HG02970 (cell line): ENCODE results near the gene RPTOR.

Experiments
- ATAC-seq: cut with Tn5 transposase; IDR thresholded peaks from one replicate; pipeline ENCODE4 v1.9.1; 2021; ENCODE audit warnings: mild to moderate bottlenecking, moderate library complexity, moderate number of reproducible peaks; ENCODE audit not compliant: unreplicated experiment, low FRiP score

Gene RPTOR

DNA sequence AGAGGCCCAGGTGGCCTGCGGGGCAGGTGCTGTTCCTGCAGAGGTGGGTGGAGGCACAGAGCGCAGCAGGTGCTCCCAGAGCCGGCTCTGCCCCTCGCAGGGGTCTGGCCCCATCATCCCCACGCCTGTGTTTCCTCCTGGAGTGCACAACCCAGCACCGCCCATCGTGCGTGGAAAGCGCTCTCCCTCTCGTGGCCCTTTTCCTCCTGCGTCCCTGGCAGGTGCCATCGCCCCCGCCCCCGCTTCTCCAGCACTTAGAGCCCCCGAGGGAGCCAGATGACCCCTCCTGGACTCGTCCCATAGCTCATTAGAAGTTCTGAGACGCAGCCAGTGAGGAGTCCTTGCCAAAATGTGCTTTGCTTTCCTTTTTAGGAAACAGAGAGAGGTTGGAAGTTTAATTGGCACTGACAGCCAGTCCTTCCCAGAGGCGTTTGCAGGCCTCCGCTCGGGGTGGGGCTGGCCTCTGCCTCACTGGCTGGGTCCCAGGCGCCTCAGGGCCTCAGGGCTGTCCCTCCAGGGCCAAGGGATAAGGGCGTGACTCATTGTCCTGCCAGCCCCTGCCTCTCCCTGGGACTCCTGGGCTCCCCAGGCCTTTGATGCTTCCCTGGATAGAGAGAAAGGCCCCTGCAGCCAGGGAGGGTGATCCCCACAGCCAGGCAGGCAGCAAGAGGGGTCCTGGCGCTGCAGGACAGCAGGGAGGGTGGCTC is 414.8 kb downstream of the RPTOR start:
- ATAC-seq = no peak

GRCh38 chr17:80960037-80960796 is 415.6 kb downstream of the RPTOR start:
- ATAC-seq = no peak

GRCh38 chr17:80960797-80961452 is 416.3 kb downstream of the RPTOR start:
- no peak for ATAC-seq

- no peak for ATAC-seq
Observed at GRCh38 chr17:80961541-80962330, 417.1 kb downstream of the RPTOR start.

GRCh38 chr17:80962356-80963329 is 418.0 kb downstream of the RPTOR start:
- ATAC-seq = no peak

DNA sequence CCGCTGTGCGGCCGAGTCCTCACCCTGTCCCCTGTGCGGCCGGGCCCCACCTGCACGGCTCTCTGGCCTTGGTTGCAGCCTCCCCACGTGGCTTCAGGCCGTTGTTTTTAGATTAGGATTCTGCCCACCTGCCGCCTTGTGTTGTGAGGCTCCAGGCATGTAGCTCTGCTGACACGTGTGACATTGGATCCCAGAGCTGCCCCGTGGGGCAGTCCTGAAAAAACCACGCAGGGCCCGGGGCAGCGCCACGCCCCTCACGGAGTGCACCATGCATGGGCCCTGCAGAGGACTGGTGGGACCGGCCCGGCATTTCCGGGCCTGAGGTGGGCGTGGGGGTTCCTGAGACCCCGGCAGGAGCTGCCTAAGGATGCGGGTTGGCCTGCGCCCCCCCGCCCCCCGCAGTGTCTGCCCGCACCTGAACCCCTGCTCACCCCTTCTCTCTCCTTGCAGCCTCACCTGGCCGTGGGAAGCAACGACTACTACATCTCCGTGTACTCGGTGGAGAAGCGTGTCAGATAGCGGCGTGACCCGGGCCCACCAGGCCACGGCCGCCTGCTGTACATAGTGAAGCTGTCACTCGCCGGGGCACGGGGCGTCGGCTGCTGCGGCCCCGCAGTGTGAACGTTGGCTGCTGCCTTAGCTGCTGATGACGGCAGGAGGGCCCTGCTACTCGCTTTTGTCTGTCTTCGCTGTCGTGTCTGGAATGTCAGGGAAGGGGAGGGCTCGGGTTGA is 419.3 kb downstream of the RPTOR start:
- ATAC-seq = no peak

- ATAC-seq = no peak
Observed at GRCh38 chr17:80964544-80964856, 419.9 kb downstream of the RPTOR start.

DNA sequence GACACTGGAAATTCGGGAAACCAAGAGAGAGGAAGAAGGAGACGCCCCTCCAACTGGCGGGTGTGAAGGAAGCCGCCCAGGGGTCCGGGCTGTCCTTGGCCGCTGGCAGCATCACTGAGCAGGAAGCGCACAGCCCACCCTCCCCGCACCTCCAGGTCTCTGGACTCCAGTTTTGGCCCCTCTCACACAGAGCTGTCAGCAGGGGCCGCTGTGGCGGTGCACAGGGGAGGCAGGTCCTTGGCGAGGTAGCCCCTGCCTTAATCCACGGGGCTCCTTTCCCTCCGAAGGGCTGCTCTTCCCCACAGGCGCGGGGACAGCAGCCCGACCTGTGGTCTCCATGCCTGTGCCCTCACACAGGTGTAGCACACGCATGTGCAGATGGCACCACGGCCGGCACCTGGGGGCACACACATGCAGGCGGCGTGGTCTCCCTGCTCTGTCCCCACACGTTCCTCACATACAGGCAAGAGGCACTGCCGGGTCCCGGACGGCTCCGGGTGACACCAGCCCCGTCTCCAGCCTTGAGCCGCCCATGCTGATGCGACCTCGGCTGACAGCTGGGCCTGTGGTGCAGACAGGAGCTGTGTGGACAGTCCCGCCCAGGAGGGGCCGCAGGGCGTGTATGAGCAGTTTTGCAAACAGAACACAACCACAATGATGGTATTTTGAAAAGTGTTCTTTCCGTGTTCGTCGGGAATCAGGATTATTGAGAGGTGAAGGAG is 420.4 kb downstream of the RPTOR start:
- no peak for ATAC-seq

DNA sequence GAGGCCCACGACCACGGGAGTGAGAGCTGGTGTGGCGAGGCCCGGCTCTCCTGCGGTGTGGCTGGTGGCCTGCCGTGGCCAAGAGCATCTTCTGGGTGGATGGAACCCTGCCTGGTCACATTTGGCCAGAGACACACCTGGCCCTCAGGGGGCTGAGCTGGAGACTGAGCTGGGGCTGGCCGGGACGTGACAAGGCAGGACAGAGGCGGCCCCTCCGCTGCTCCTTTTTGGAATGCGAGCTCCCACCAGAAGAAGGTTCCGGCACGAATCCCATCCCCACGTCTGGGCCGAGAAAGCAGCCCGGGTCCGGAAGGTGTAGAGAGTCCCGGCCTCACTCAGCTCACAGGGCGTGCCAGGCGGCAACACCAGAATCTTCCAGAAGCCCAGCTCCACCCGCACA is 421.0 kb downstream of the RPTOR start:
- ATAC-seq = no peak

DNA sequence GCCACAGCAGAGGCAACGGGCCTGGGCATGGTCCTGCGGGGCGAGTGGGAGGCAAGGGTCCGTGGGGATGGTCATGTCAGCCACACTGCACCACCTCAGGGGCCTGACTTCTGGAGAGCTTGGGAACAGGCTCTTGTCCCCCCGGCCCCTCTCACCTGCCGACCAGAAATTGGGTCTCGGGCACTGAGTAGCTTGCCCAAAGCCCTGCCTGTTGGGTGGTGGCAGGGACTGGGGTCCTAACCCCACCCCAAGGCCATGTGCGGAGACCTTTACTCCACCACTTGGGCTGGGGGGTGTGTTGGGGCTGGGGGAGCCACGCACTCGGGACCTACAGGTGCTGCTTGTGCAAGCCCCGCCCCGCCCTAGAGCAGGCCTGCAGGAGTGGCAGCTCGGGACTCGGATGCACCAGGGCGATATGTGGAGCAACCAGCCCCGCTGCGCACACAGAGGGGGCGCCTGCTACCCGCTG is 422.8 kb downstream of the RPTOR start:
- ATAC-seq = no peak

DNA sequence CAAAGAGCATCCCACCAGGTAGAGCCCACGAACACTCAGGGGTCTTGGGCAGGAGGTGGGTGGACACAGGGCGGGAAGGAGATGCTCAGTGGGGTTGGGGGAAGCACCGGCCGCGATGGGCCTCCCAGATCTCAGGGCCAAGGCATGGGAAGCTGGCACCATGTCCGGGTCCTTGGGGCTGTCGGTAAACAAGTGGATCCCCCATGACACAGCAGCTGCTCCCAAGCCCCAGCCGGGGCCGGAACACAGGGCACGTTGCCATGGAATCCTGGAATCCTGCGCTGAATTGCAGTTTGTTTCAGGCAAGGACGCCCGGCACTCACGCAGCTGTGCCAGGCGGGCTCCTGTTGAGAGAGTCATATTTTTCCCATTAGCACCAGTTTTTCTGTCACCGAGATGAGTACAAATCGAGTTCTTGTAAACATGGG is 424.0 kb downstream of the RPTOR start:
- no peak for ATAC-seq

DNA sequence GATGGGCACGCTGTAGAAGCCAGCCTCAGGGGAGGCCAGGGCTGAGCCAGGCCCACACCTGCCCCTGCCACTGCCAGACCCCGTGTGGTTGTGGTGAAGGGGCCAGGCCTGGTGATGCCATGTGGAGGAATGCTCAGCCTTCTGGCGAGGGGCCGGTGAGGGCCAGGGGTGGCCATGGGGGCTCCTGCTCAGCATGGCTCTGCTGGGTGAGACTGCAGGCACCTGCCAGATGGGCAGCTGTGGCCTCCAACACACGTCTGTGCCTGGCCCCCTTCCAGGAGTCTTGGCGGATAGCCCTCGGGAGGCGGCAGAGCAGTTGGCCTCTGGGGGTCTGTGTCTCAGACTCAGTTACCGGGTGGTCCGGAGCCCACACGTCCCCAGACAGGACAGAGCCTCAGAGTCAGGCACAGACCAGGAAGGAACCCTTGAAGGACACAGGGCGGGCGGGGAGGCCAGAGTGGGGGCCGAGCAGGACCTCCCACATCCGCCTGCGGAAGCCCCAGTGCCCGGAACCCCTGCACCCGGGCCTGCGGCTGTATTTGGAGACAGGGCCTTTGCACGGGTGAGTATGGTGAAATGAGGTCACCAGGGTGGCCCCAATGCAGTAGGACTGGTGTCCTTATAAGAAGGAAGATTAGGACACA is 424.5 kb downstream of the RPTOR start:
- no peak for ATAC-seq

GRCh38 chr17:80969674-80970043 is 425.0 kb downstream of the RPTOR start:
- ATAC-seq = no peak

- no peak for ATAC-seq
Observed at GRCh38 chr17:80970044-80970761, 425.6 kb downstream of the RPTOR start.

GRCh38 chr17:80970762-80971703 is 426.4 kb downstream of the RPTOR start:
- ATAC-seq = no peak

DNA sequence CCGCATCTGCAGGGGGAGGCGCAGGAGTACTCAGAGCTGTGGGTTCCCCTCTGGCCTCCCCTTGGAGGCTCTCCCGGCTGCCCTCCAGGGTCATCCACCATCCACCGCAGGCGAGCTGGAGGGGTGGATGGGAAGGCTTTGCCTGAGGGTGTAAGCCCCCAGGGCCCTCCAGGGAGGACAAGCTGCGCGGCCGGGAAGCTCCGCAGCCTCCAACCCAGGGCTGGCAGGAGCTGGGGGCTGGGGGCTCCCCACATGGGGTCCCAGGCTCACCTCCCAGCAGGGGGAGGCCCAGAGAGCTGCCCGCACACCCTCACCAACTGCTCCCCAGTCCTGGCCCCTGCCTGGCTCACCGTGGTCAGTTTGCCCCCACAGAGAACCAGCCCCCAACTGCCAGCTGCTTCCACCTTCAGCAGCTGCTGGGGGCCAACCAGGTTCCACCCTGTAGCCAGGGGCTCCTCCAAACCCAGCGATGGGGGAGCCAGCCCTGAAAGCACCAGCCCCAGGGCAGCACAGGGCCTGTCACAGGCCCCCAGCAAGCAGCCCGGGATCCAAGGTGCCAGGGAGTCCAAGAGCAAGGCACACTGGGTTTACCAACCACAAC is 427.2 kb downstream of the RPTOR start:
- ATAC-seq = no peak
